GM12875 (cell line): ENCODE data around the gene PRICKLE3.

Experiments
- H3K4me3 ChIP-seq: one replicate; pipeline ENCODE4 v1.5.1; 2011; ENCODE audit warnings: low read depth, low read length, control low read depth
- TF ChIP-seq, protein P1 (sequence below): IDR thresholded peaks from 2 replicates; pipeline ENCODE4 v1.5.1; 2011; ENCODE audit warnings: low read depth, mild to moderate bottlenecking, control low read depth, inconsistent platforms, low read length, moderate library complexity, borderline replicate concordance; ENCODE audit not compliant: insufficient read depth

The PRICKLE3 gene

GRCh38 chrX:49164589-49165360, 21.4 kb downstream of the PRICKLE3 start:
- TF ChIP-seq, protein P1, sequence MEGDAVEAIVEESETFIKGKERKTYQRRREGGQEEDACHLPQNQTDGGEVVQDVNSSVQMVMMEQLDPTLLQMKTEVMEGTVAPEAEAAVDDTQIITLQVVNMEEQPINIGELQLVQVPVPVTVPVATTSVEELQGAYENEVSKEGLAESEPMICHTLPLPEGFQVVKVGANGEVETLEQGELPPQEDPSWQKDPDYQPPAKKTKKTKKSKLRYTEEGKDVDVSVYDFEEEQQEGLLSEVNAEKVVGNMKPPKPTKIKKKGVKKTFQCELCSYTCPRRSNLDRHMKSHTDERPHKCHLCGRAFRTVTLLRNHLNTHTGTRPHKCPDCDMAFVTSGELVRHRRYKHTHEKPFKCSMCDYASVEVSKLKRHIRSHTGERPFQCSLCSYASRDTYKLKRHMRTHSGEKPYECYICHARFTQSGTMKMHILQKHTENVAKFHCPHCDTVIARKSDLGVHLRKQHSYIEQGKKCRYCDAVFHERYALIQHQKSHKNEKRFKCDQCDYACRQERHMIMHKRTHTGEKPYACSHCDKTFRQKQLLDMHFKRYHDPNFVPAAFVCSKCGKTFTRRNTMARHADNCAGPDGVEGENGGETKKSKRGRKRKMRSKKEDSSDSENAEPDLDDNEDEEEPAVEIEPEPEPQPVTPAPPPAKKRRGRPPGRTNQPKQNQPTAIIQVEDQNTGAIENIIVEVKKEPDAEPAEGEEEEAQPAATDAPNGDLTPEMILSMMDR: no peak
- H3K4me3 ChIP-seq: no peak overlapping the region

GRCh38 chrX:49163555-49164419, 22.4 kb downstream of the PRICKLE3 start:
- TF ChIP-seq, protein P1: peak; percentile 82
- peak overlapping the region; percentile 48 for H3K4me3 ChIP-seq

DNA sequence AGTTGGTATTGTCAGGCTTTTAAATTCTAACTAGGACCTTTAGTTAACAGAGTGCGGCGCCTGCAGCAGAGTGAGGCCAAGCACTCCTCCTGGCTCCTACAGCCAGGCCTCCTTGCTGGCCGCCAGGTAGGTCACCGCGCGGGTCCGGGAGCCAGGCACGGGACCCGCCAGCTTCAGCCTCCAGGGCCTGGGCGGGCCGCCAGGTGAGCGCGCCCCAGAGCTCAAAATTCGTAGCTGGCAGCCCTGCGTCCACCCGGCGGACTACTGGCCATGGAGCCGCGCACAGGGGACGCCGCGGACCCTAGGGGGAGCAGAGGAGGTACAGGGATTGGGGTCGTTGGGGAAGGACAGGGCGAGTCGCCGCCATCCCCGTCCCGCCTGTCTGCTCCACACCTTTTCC, 23.6 kb downstream of the PRICKLE3 start, which contains the start of gene MAGIX:
Gene MAGIX (plus strand): TSS at position 139 of the 400 bp plus-strand sequence. CDS start 132 bp downstream, at position 271.
- TF ChIP-seq, protein P1: no peak
- peak within 1 kb of the TSS; percentile 48 for H3K4me3 ChIP-seq

- TF ChIP-seq, protein P1: no peak
- H3K4me3 ChIP-seq: no peak overlapping the region
Observed at GRCh38 chrX:49161632-49162031, 24.5 kb downstream of the PRICKLE3 start.

- TF ChIP-seq, protein P1: no peak
- H3K4me3 ChIP-seq: no peak overlapping the region
Observed at GRCh38 chrX:49160908-49161307, 25.3 kb downstream of the PRICKLE3 start.

DNA sequence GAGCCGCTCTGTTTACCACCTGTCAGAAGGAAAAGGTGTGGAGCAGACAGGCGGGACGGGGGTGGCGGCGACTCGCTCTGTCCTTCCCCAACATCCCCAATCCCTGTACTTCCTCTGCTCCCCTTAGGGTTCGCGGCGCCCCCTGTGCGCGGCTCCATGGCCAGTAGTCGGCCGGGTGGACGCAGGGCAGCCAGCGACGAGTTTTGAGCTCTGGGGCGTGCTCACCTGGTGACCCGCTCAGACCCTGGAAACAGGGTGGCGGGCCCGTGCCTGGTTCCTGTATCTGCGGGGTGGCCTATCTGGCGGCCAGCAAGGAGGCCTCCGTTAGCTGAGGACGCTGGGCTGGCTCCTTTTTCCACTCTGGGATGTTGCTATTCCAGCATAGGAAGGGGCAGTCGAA, 29.0 kb downstream of the PRICKLE3 start:
- no peak overlapping the region for H3K4me3 ChIP-seq
- TF ChIP-seq, protein P1: no peak
